EH (cell line): Measurements from ENCODE around the gene LGI4.
A peak's percentile ranks its signal among the peaks of the same experiment; 100 is the strongest.
"Not testable (repeated sequence)": the region's sequence is repeated elsewhere in the genome, so short reads cannot be mapped to it uniquely, and the experiment has no call there.

ENCODE experiments used
- DNase-seq: peaks from one replicate; pipeline ENCODE4 v3.0.0-alpha.2; 2015; ENCODE audit warnings: low read depth

LGI4 gene

GRCh38 chr19:35141837-35142605, 7.2 kb upstream of the LGI4 start:
- DNase-seq: peak; percentile 27

- DNase-seq: peak; percentile 95
Measured at GRCh38 chr19:35140962-35141836, 6.3 kb upstream of the LGI4 start.

- no peak for DNase-seq
Measured at GRCh38 chr19:35140207-35140961, 5.5 kb upstream of the LGI4 start.

DNA sequence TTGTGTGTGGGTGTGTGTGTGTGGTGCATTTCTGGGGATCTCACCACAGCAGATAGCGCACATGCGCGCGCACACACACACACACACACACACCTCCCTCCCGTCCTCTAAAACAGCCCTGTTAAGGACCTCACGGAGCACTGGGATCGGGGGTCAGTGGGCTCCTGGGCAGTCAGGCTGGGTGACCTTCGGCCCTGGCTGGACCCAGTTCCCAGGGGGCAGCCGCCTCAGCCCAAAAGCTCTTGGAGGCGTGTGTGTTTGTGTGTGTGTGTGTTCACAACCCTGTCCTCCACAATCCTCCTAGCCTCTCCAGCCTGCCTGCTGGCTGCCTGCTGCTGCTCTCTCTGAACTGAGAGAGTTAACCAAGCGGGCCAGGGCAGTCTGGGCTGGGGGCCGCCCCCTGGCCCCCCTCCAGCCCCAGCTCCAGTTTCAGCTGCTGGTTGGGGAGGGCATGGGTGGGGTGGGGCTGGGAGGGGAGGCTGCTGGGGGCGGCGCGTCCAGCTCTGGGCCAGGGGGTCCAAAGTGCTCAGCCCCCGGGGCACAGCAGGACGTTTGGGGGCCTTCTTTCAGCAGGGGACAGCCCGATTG, 3.5 kb upstream of the LGI4 start, which contains the start of gene FXYD1:
Gene FXYD1, plus strand, starts transcription at position 520 of the 588 bp plus-strand sequence. CDS start 1,256 bp downstream, outside the sequence.
- DNase-seq: no peak

GRCh38 chr19:35136977-35137702, 2.3 kb upstream of the LGI4 start:
- no peak for DNase-seq

DNA sequence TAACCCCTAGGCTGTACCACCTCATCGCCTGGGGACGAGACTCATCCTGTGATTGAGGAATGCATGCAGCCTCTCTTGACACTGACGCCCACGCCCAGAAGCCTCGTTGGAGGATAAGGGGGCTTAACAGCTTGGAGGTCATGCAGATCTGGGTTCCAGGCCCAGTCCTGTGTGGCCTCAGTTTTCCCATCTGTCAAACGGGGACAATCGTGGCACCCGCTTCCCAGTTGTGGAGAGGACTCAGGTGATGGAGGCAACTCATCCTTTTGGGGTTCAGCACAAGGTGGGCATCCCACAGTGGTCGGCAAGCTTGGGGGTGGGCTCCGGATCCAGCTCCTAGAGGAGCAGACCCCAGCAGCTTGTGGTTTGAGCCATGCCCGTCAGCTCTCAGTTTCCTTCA, 1.4 kb upstream of the LGI4 start:
- DNase-seq: no peak

DNA sequence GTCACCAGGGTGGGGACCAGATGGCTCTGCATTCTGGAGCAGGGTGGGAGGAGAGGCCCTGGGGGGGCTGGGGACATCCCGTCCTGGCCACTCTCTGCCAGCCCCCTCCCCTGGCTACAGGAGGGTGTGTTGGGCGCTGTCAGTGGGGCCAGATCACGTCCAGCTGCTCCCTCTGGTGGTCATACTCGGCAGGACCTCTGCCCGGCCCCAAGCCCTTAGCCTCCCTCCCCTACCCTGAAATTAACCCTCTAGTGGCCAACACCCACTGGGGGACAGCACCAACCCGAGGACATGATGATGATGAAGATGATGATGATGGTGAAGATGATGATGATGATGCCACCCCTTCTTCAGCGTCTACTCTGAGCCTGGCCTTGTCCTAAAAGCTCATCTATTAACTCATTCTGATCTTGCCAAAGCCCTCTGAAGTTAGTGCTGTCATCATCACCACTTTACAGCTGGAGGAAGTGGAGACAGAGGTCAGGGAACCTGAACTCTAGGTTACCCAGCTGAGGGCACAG, 590 bp upstream of the LGI4 start:
- peak; percentile 67 for DNase-seq

GRCh38 chr19:35133826-35134225, 1.0 kb downstream of the LGI4 start:
- DNase-seq: no peak

GRCh38 chr19:35132254-35132653, 2.6 kb downstream of the LGI4 start:
- DNase-seq: no peak

DNA sequence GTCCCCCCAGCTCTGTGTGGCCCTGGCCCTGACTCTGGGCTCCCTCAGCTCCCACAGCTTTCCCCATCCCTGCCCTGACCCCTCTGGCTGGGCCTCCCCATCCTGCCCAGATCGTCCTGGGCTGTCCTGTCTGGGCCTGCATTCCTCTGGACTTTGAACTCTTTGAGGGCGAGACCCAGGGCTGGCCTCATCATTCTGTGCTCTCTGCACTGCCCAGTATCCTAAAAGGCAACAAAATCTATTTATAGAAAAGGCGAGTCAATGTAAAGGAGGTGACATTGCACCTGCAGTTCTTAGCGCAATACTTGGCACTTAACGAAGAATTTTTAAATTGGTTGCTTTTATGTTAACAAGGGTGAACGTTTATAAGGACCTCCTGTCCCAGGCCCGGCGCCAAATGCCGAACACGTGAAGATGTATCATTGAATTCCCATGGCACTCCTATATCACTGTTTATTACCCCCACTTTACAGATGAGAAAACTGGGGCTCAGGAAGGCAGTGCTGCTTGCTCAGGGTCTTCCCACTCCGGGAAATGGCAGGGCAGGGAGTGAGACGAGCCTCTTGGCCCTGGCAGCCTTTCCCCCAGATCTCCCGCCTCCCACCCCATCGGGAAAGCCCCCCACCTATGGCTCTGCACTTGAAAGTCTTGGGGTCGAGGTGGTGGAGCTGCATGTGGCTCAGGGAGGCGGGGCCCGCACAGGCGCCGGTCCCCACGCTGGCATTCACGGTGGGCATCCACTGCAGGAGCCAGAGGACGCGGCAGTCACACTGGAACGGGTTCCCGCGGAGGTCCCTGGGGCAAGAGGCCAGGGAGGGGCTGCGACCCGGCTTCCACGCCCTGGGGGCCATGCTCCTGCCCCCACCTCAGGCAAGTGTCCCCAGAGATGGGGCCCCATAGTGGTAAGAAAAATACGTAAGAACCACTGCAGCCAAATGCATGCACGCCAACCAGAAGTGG, 3.8 kb downstream of the LGI4 start:
- DNase-seq: no peak

DNA sequence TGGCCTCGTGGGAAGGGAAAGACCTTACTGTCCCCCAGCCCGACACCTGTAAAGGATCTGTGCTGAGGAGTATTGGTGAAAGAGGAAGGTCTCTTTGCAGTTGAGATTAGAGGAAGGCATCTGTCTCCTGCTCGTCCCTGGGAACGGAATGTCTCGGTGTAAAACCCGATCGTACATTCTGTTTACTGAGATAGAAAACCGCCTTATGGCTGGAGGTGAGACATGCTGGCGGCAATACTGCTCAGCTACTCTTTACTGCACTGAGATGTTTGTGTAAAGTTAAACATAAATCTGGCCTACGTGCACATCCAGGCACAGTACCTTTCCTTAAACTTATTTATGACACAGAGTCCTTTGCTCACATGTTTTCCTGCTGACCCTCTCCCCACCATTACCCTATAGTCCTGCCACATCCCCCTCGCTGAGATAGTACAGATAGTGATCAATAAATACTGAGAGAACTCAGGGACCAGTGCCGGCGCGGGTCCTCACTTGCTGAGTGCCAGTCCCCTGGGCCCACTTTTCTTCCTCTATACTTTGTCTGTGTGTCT, 5.1 kb downstream of the LGI4 start:
- not testable (repeated sequence) for DNase-seq

DNA sequence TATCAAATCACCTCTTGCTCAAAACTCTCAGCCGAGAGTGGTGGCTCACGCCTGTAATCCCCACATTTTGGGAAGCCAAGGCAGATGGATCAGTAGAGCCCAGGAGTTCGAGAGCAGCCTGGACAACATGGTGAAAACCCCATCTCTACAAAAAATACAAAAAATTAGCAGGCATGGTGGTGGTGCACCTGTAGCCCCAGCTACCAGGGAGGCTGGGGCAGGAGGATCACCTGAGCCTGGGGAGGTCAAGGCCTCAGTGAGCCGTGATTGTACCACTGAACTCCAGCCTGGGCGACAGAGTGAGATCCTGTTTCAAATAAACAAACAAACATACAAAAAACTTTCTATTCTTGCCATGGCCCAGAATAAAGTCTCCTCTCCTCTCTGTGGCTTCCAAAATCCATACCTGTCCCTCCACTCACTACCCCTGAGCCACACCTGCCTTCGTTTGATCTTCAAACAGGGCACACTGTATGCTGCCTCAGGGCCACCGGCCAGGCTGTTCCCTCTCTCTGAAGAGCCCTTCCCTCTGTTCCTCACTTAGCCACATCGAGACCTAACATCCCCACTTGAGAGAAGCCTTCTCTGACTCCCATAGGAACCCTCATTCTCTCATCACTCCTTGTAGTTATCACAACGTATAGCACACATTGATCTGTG, 6.3 kb downstream of the LGI4 start:
- DNase-seq: no peak

DNA sequence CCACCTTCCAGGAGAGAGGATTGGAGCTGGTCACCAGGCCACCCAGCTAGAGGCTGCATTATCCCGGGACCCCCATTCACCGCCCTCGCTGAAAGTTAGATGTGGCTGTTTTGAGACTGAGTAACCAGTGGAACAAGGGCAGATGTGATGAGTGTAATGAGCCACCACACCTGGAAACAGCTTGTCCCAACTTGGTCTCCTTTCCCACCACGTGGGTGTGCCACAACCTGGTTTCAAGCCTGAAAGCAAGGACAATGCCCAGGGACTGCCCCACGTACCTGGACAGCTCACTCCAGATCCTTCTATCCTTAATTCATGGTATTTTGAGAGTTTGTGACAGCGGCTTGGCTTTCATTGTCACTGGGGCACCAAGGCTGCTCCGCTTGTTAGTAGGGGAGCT, 7.0 kb downstream of the LGI4 start:
- DNase-seq: no peak

GRCh38 chr19:35126624-35126959, 8.3 kb downstream of the LGI4 start:
- no peak for DNase-seq

- no peak for DNase-seq
Measured at GRCh38 chr19:35125749-35126623, 8.9 kb downstream of the LGI4 start.

DNA sequence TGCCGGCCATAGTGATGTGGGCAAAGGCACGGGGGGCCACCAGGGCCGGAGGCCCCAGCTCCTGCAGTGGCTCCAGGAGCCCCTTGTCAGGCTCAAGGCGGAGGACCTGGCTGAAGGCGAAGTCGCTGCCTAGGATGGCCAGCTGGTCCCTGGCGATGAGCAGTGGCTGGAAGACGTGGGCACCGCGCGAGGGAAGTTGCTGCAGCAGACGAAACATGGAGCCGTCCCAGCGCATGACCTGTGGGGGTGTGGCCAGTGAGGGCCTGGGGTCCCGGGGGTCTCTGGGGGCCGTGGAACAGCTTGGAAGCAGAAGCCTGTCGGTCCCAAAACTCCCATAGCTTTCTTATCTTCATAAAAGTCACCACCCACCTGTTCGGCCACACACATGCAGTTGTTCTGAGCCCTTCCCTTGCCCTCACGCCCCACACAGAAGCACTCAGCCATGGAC, 9.6 kb downstream of the LGI4 start:
- DNase-seq: no peak

GRCh38 chr19:35124098-35125060, 10.5 kb downstream of the LGI4 start:
- peak; percentile 95 for DNase-seq
